ENCODE data around the gene CHD2.

- no peak for TF ChIP-seq CTCF (IDR thresholded peaks at IDR 0.05; ENCODE audit: insufficient read depth, low read depth, low read length)
- TF ChIP-seq EZH2 (IDR thresholded peaks at IDR 0.05; ENCODE audit: insufficient read depth, low read length) = no peak
Measured at GRCh38 chr15:92952458-92952850, 52.3 kb downstream of the CHD2 start.

Measured in astrocyte (in vitro differentiated cells and primary cell).